Endodermal cell (in vitro differentiated cells): ENCODE data around the gene HACD2. TPM values are rescaled to one million over a fixed set of nuclear protein-coding genes. Genes with fewer than 3 reads are reported as not detected.

Experiments used
- DNase-seq: peaks from one replicate; pipeline ENCODE4 v3.0.0-alpha.2; 2017
- H3K27ac ChIP-seq: 2 replicates; pipeline ENCODE4 v1.5.1; 2013; ENCODE audit warnings: mild to moderate bottlenecking, low read depth, low read length, moderate library complexity
- H3K27me3 ChIP-seq: 2 replicates; pipeline ENCODE4 v1.6.1; 2013; ENCODE audit warnings: mild to moderate bottlenecking, low read length, moderate library complexity; ENCODE audit not compliant: insufficient read depth, control insufficient read depth, poor library complexity, severe bottlenecking
- H3K36me3 ChIP-seq: 2 replicates; pipeline ENCODE4 v1.7.0; 2013; ENCODE audit warnings: mild to moderate bottlenecking, low read length, moderate library complexity; ENCODE audit not compliant: control insufficient read depth, insufficient read depth
- H3K4me1 ChIP-seq: one replicate; pipeline ENCODE4 v1.7.0; 2013; ENCODE audit warnings: low read length; ENCODE audit not compliant: control insufficient read depth, insufficient read depth
- H3K4me3 ChIP-seq: 2 replicates; pipeline ENCODE4 v1.5.1; 2013; ENCODE audit warnings: mild to moderate bottlenecking, low read length, moderate library complexity
- H3K9ac ChIP-seq: 2 replicates; pipeline ENCODE4 v1.6.1; 2013; ENCODE audit warnings: mild to moderate bottlenecking, low read length, moderate library complexity; ENCODE audit not compliant: poor library complexity, severe bottlenecking; ENCODE audit errors: extremely low read depth
- H3K9me3 ChIP-seq: 2 replicates; pipeline ENCODE4 v1.6.1; 2013; ENCODE audit warnings: mild to moderate bottlenecking, low read length, moderate library complexity; ENCODE audit not compliant: control insufficient read depth
- H3K27ac Mint-ChIP-seq: 2 replicates; pipeline ENCODE4 v1.8.0; 2020; ENCODE audit warnings: mixed read lengths
- H3K27me3 Mint-ChIP-seq: 2 replicates; pipeline ENCODE4 v1.8.0; 2021; ENCODE audit warnings: mild to moderate bottlenecking, mixed read lengths; ENCODE audit not compliant: insufficient read depth
- H3K36me3 Mint-ChIP-seq: 2 replicates; pipeline ENCODE4 v1.8.0; 2020; ENCODE audit warnings: low read depth, mixed read lengths
- H3K4me1 Mint-ChIP-seq: 2 replicates; pipeline ENCODE4 v1.8.0; 2020; ENCODE audit warnings: mixed read lengths
- H3K4me3 Mint-ChIP-seq: 2 replicates; pipeline ENCODE4 v1.8.0; 2020; ENCODE audit warnings: mild to moderate bottlenecking, moderate library complexity, mixed read lengths
- H3K9me3 Mint-ChIP-seq: 2 replicates; pipeline ENCODE4 v1.8.0; 2020; ENCODE audit warnings: mild to moderate bottlenecking, mixed read lengths
- CTCF ChIP-seq: fragments of 200-600 bp; sonication (generic); conservative IDR thresholded peaks from 2 replicates; pipeline ENCODE4 v1.5.0; 2021; ENCODE audit warnings: antibody characterized with exemption, mild to moderate bottlenecking
- WGBS, 2 experiments: methylation state at CpG; one replicate each; pipeline versions ENCODE4 v1.1.5 to v1.1.7; 2013; ENCODE audit warnings: missing lambda C conversion rate in 2 of 2, mixed read lengths in 1 of 2; ENCODE audit not compliant: insufficient coverage in 1 of 2, insufficient read length in 1 of 2; 5-methylcytosine and 5-hydroxymethylcytosine counted together
- total RNA-seq, 2 donors: library from RNA; stranded (reverse); fragmentation: NEBNext Ultra II Directional in 1 of 2; extraction: Animal tissue kit (Norgen Biotek cat#: 25700) in 1 of 2; gene quantifications; 2 replicates in 1 of 2; 3 replicates in 1 of 2; pipeline ENCODE4 v1.2.1, GENCODE V29; 2021

Gene HACD2
- total RNA-seq, 2 donors from 2014 or later = 32.5 to 48.7 TPM

DNA sequence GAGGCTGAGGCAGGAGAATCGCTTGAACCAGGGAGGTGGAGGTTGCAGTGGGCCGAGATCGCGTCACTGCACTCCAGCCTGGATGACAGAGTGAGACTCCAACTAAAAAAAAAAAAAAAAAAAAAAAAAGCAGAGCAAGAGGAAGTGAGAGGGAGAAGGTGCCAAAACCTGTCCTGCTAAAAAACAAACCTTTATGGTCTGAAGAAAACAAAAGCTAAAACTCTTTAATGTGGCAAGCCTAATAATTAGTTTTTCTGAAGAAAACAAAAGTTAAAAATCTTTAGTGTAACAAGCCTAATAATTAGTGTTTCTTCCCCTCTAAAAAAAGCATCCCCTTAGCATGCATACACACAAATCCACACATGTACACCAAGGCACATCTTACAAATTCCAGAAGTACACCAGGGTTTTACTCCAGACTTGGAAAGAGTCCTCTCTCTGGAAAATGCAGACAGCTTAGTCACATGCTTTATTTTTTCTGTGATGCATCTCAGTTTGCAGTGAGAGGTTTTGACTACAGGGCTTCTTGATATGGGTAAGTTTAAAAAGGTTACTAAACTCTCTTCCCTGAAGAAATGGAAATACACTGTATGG, 65.9 kb downstream of the HACD2 start:
- TF ChIP-seq CTCF = no peak
- Histone ChIP-seq H3K27me3 (no peaks in the 10 kb centered on the region), H3K9ac (no peak overlapping the region), H3K27ac (no peak overlapping the region), H3K4me3 (no peak overlapping the region), H3K36me3 (peaks cover 63% of the 10 kb centered on the region), H3K9me3 (no peaks in the 10 kb centered on the region), H3K4me1 (no peaks in the 10 kb centered on the region)
- Mint-ChIP-seq H3K4me1 (peaks cover 5% of the 10 kb centered on the region), H3K4me3 (no peak overlapping the region), H3K9me3 (no peaks in the 10 kb centered on the region), H3K36me3 (peaks cover 14% of the 10 kb centered on the region), H3K27me3 (no peaks in the 10 kb centered on the region), H3K27ac (no peak overlapping the region)
- 90 to 94% methylated on average over 2 to 4 of the region's 4 CpGs for WGBS, 2 experiments
- DNase-seq = no peak

DNA sequence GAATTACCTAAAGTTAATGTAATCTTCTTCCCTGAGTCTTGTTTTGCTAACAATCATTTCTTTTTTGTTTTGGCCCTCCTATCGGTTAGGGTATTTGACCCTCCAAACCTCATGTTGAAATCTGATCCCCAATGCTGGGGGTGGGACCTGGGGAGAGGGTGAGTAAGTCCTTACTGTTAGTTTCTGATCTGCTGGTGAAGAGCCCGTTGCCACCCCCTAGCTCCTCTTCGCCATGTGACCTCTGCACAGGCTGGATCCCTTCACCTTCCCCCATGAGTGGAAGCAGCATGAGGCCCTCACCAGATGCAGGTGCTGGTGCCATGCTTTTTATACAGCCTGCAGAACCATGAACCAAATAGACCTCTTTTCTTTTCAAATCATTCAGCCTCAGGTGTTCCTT, 73.1 kb downstream of the HACD2 start:
- Mint-ChIP-seq H3K27ac (no peak overlapping the region), H3K4me3 (no peak overlapping the region), H3K4me1 (peaks cover 2% of the 10 kb centered on the region), H3K9me3 (no peaks in the 10 kb centered on the region), H3K36me3 (peaks cover 32% of the 10 kb centered on the region), H3K27me3 (no peaks in the 10 kb centered on the region)
- Histone ChIP-seq H3K27me3 (no peaks in the 10 kb centered on the region), H3K4me3 (no peak overlapping the region), H3K4me1 (no peaks in the 10 kb centered on the region), H3K27ac (no peak overlapping the region), H3K9me3 (no peaks in the 10 kb centered on the region), H3K36me3 (peaks cover 71% of the 10 kb centered on the region), H3K9ac (no peak overlapping the region)
- no peak for DNase-seq
- 64 to 85% methylated on average over 3 of the region's 3 CpGs for WGBS, 2 experiments
- TF ChIP-seq CTCF = no peak

- Mint-ChIP-seq H3K27ac (no peak overlapping the region), H3K36me3 (peaks cover 34% of the 10 kb centered on the region), H3K9me3 (no peaks in the 10 kb centered on the region), H3K27me3 (no peaks in the 10 kb centered on the region), H3K4me1 (peaks cover 4% of the 10 kb centered on the region), H3K4me3 (no peak overlapping the region)
- Histone ChIP-seq H3K9me3 (no peaks in the 10 kb centered on the region), H3K4me3 (no peak overlapping the region), H3K27ac (no peak overlapping the region), H3K4me1 (no peaks in the 10 kb centered on the region), H3K36me3 (peaks cover 74% of the 10 kb centered on the region), H3K27me3 (no peaks in the 10 kb centered on the region), H3K9ac (no peak overlapping the region)
- no peak for DNase-seq
- no peak for TF ChIP-seq CTCF
Measured at GRCh38 chr3:123511084-123511483, 73.8 kb downstream of the HACD2 start.
